HG02973 (cell line): ENCODE measurements around the gene GM2A.
"Not testable (repeated sequence)": the region's sequence is repeated elsewhere in the genome, so short reads cannot be mapped to it uniquely, and the experiment has no call there.

Experiments used
- ATAC-seq: cut with Tn5 transposase; IDR thresholded peaks from one replicate; pipeline ENCODE4 v1.9.1; 2021; ENCODE audit warnings: moderate library complexity; ENCODE audit not compliant: unreplicated experiment

GM2A gene

DNA sequence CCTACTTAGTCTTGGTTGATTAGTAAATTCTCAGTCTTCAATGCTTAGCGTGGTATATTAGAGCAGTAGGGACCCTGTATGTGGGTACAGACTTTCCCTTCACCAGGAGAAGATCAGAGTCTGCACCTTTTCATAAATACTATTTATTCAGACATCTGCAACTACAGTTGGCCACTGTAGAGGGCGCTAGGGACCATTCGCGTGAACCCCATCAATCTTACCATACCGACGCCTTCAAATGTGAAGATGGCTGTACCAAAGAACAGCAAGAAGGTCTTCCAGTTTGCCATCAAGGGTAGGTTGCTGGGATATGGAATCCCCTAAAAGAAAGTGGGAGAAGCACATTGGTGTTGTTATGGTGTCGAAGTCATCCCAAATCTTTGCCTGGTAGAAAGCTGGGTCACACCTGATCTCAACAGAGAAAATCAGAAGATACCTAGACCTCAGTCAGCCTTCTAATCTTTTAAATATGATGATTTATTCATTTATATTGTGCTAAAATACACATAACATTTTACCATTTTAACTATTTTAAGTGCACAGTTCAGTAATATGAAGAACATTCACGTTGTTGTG lies 31.5 kb downstream of the GM2A start:
- no peak for ATAC-seq

- ATAC-seq, result no peak
Observed at GRCh38 chr5:151285683-151286082, 32.7 kb downstream of the GM2A start.

- ATAC-seq, result no peak
Observed at GRCh38 chr5:151286246-151286645, 33.3 kb downstream of the GM2A start.

GRCh38 chr5:151288180-151288579 lies 35.2 kb downstream of the GM2A start:
- no peak for ATAC-seq

DNA sequence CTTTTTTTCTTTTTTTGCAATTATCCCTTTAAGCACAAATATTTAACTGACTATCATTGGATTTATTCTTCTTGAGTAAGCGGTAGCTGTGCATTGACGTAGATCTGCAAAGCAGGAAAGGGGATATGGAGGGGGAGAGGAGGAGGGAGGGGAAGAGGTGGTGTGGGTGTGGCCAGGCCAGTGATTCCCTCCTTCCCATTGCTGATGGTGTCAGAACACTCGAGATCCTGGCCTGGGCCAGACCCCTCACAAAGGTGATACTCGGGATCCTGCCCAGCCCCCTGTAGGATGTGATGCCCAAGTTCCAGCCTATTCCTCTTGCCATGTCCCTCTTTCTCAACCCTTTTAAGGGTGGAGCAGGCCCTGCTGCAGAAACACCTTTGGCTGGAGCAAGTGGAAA lies 40.6 kb downstream of the GM2A start:
- no peak for ATAC-seq

GRCh38 chr5:151295138-151295537 lies 42.2 kb downstream of the GM2A start:
- ATAC-seq, result no peak

DNA sequence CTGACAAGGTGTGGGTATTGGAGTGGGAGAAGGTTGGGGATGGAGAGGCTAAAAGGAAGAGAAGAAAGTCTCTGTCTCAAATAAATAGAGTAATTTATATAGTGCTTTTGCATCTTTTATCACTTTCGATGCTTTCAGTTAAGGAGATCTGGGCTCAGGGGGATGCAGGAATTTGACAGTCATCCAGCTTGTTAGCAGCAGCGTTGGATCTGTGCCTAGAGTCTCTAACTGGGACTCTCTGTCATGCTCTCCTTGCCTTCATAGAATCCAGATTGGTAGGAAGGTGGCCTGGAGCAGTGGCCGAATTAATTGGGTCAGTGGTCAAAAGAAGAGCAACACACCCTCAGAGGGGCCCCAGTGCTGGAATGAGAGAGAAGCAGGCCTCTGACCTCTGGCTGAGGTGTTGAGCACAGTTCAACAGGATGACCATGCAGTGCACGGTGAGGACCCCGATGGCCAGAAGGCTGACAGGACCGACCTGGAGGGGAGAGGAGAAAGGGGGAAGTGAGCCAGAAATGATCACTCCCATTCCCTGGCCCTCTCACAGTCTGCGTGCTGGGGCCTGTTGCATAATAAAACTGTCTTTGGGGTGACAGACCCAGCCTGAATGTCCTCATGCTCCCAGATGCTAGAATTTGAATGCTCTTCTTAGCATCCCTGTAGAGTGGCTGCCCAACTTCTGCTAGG lies 42.9 kb downstream of the GM2A start:
- ATAC-seq, result no peak

GRCh38 chr5:151296478-151296830 lies 43.5 kb downstream of the GM2A start:
- ATAC-seq, result no peak

DNA sequence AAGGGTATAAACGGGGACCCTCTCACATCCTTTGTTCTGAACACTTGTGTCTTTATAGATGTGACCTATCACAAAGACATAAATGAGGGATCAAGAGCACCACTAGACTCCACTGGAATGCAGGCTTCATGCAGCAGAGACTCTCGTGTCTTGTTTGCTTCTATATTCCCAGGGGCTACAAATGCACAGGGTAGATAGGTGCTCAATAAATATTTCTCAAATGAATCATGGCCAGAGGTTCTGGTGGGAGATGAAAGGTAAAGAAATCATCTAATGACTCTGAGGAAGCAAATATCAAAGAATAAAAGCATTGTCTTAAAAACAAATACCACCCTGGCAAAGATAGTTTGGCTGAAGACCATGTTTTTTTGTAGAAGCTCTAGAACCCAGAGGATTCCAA lies 44.0 kb downstream of the GM2A start:
- ATAC-seq, result no peak

GRCh38 chr5:151298063-151298855 lies 45.3 kb downstream of the GM2A start:
- ATAC-seq, result no peak

DNA sequence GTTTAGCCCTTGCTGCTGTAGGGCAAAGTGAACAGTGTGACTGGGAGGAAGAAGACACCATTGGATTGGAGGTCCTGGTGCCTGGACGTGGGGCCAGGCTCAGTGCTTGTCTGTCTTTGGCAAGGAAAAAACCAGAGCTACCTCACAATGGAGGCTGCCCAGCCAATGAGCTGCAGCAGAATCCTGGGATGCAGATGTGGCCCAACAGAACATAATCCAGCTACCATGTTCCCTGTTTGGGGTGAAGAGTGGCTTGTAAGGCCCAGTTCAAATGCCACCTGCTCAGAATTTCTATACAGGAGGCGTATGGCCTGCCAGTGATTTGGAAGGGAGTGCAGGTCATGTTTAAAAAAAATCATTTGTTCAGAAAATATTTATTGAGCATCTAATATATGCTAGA lies 50.7 kb downstream of the GM2A start, which contains the start of gene SLC36A3:
SLC36A3 (minus strand) TSS at position 101 of the 400 bp plus-strand sequence. CDS start 412 bp downstream, outside the sequence.
- ATAC-seq, result no peak

DNA sequence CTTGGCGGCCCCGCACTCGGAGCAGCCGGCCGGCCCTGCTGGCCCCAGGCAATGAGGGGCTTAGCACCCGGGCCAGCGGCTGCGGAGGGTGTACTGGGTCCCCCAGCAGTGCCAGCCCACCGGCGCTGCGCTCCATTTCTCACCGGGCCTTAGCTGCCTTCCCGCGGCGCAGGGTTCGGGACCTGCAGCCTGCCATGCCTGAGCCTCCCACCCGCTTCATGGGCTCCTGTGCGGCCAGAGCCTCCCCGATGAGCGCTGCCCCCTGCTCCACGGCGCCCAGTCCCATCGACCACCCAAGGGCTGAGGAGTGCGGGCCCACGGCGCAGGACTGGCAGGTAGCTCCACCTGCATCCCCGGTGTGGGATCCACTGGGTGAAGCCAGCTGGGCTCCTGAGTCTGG lies 56.3 kb downstream of the GM2A start:
- ATAC-seq, result not testable (repeated sequence)

- ATAC-seq, result not testable (repeated sequence)
Observed at GRCh38 chr5:151309821-151310220, 56.8 kb downstream of the GM2A start.

GRCh38 chr5:151310932-151311331 lies 57.9 kb downstream of the GM2A start:
- no peak for ATAC-seq

DNA sequence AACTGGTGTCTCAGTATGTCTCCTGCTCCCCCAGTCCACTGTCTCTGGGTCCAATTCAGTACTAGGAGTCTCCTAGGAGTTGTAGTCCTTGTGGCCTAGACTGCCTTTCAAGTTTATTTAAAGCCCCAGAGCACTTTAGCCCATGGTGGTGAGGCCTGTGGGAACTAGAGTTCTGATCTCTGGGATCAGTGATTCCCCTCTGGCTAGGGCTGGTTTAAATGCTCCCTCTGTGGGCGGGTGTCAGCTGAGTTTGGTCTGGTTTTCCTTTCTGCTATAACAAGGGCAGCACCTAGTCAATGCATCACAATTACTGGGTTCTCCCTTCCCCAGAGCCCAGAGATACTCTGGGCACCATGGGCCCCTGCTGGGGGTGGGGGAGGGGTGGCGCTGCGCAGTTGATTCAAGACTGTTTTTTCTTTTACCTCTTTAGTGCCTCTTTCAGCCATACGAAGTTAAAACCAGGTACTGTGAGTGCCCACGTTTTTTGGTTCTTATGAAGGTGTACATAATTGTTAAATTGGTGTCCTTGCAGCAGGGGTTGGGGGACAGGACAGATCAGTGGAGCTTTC lies 59.9 kb downstream of the GM2A start:
- no peak for ATAC-seq

- ATAC-seq, result no peak
Observed at GRCh38 chr5:151313357-151313756, 60.4 kb downstream of the GM2A start.

DNA sequence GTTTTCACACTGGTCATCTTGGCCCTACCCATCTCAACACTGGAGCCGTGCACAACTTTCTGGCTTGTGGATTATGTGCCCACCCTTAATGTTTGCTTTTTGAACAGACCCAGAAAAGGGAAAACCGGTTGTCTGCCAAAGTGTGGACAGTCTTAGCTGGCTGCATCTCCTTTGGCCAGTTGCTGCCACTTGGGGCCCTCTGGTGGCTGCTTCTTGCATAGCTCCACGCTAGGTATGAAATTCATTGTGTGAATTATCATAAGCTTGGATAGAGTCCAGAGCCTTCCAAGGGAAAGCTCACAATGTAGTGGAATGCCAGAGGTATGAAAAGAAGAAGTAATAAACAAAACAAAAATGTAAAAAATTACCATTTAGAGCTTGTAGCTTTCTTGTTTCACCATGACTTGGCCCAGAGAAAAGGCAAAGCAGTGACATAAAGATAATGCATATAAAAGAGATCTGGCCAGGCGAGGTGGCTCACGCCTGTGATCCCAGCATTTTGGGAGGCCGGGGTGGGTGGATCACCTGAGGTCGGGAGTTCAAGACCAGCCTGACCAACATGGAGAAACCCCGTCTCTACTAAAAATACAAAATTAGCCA lies 63.1 kb downstream of the GM2A start:
- peak; percentile 82 for ATAC-seq

DNA sequence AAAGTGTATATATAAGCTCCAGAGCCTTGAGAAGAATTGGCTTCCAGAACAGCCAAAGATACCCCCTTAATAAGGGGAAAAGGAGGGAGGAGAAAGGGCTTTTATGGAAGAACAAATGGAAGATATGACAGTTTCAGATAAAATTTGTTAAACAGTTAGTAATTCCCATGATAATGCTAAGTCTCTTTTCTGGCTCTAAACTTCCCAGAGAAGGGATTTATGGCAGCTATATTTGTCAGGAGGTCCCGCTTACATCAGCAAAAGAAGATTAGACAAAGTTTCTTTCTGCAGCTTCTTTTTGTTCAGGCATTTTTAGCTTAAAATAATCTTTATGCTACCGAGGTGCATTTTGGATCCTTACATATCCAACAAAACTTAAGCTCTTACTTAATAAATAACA lies 64.9 kb downstream of the GM2A start:
- no peak for ATAC-seq

GRCh38 chr5:151318850-151319732 lies 66.1 kb downstream of the GM2A start:
- ATAC-seq, result no peak
